Fibroblast of mammary gland (primary cell): Measurements from ENCODE around the gene MAN2B1.
A peak's percentile ranks its signal among the peaks of the same experiment; 100 is the strongest.
"Not testable (repeated sequence)": the region's sequence is repeated elsewhere in the genome, so short reads cannot be mapped to it uniquely, and the experiment has no call there.

Experiments
- DNase-seq: peaks from one replicate; pipeline ENCODE4 v3.0.0-alpha.2; 2010; ENCODE audit warnings: low read depth
- H3K4me3 ChIP-seq: 2 replicates; pipeline ENCODE4 v1.5.1; 2011; ENCODE audit warnings: low read depth, mild to moderate bottlenecking, low read length, moderate library complexity; ENCODE audit not compliant: control insufficient read depth
- CTCF ChIP-seq: conservative IDR thresholded peaks from 2 replicates; pipeline ENCODE4 v1.5.1; 2011; ENCODE audit warnings: low read depth, low read length, inconsistent platforms; ENCODE audit not compliant: control insufficient read depth, insufficient read depth

The MAN2B1 gene

DNA sequence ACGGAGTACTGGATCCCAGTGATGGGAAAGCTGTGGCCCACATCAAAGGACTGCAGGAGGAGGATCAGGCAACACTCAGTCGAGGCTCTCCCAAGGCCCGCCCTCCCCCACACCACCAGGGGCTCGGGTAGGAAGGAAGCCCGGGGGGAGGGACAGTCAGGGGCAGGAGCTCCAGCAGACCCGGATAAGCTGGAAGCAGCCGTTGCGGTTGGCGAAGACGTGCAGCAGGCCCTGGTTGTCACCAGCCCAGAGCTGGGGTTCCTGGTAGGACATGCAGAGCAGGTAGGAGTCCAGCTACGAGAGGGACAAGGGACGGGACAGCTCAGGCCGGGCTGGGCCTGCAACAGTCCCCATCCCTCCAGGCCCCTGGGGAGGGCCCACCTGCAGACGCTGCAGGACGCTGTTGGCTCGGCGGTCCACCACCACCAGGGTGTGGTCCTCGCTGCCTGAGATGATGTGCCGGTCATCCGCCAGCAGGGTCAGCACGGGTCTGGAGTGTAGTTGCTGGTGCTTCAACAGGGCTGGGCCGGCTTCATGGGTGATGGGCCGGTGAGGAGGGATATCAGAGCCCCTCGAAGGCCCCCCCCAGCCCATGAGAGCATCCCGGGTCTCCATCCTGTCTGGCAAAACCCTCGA lies 23.2 kb upstream of the MAN2B1 start:
- DNase-seq: no peak
- no peak for TF ChIP-seq CTCF

GRCh38 chr19:12689012-12689411 lies 22.5 kb upstream of the MAN2B1 start:
- H3K4me3 ChIP-seq: no peak overlapping the region
- no peak for DNase-seq
- TF ChIP-seq CTCF: no peak

More for the DNA sequence above, 23.2 kb upstream of the MAN2B1 start:
- no peak overlapping the region for H3K4me3 ChIP-seq

- no peak for TF ChIP-seq CTCF
- H3K4me3 ChIP-seq: no peak within 1 kb of the TSS
- DNase-seq: no peak
Measured at GRCh38 chr19:12687496-12688196, 21.1 kb upstream of the MAN2B1 start, which contains the start of gene GNG14. GNG14 (plus strand) TSS chr19:12687998; CDS start chr19:12688049, 51 bp downstream.

- H3K4me3 ChIP-seq: no peak overlapping the region
- no peak for TF ChIP-seq CTCF
- DNase-seq: no peak
Measured at GRCh38 chr19:12685831-12686230, 19.3 kb upstream of the MAN2B1 start.

DNA sequence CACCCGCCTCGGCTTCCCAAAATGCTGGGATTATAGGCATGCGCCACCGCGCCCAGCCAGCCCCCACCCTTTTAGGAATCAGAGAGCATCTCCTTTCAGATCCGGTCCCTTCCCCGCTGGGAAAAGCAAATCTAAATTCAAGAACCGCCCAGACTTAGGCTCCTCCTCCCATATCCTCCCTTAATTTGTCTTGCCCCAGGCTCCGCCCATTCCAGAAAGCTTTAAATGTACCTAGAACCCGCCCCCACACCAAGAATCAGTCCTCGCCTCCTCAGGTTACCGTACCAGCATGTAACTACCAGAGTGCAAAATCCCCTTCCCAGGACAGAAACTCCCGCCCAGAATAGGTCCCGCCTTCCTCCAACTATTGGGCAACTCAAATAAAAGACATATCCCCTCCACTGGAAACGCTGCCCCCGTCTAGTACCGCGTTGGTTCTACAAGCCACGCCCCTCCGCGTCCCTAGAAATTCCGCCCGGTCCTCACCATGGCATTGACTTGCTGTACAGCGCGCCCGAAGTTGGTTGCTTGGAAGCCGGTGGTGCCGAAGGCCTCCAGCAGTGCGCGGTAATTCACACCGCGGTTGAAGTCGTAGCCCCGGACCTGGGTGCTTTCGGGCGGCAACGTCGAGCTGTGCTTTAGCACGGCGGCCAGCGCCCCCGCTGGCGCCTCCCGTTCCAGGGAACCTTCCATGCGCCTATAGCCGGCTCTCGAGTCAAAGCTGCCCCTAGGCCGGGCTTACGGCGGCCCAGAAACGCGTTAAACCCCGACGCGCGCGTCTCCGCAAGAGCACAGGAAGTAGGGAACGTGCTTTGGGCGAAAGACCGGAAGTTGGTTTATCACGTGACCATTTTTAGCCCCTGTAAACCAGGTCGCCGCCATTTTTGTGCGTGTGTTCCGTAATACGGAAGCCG lies 14.8 kb upstream of the MAN2B1 start, which contains the start of gene DHPS:
DHPS (minus strand) TSS at position 807 of the 914 bp plus-strand sequence; CDS start at position 693, 114 bp downstream.
- TF ChIP-seq CTCF: no peak
- DNase-seq: peak; percentile 98
- peak within 1 kb of the TSS; percentile 94 for H3K4me3 ChIP-seq

DNA sequence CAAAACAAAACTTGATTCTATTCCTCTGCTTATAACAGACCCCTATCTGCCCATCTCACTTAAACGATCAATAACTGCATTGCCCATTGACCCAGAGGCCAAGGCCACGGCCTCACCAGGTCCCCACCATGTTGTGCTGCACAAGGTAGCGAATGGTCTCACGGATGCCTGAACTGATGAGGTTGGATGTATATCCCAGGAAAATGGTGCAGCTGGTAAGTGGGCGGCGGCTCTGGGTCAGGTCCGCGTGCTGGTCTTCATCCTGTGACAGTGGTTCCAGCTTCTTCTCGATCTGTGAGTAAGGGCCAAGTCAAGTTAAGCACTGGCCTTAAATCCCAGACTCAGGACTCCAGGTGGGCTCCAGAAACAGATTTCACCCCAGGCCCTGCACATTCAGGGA lies 13.5 kb upstream of the MAN2B1 start:
- DNase-seq: no peak
- TF ChIP-seq CTCF: no peak
- no peak overlapping the region for H3K4me3 ChIP-seq

DNA sequence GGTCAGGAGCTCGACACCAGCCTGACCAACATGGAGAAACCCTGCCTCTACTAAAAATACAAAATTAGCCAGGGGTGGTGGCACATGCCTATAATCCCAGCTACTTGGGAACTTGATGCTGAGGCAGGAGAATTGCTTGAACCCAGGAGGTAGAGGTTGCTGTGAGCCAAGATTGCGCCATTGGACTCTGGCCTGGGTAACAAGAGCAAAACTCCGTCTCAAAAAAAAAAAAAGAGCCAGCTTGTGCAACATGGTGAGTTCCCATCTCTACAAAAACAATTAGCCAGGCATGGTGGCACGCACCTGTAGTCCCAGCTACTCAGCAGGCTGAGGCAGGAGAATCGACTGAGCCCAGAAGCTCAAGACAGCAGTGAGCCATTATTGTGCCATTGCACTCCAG lies 11.5 kb upstream of the MAN2B1 start:
- not testable (repeated sequence) for H3K4me3 ChIP-seq, DNase-seq
